ENCODE data around the gene SLC7A8. TPM values are rescaled to one million over a fixed set of nuclear protein-coding genes. Genes with fewer than 3 reads are reported as not detected.
"Not testable (repeated sequence)": the region's sequence is repeated elsewhere in the genome, so short reads cannot be mapped to it uniquely, and the experiment has no call there.

Gene SLC7A8
- total RNA-seq, 1 experiment from 2014 or later, result 0.90 TPM

- no peaks in the 10 kb centered on the region for H3K27me3 ChIP-seq (ENCODE audit: control insufficient read depth, insufficient read depth, low read length)
- H3K27ac ChIP-seq (ENCODE audit: low read length), result no peak overlapping the region
- no peak overlapping the region for H3K4me3 ChIP-seq (ENCODE audit: low read depth in 2 of 2, low read length in 2 of 2)
- no TSS peak for BruUV-seq (replicated peaks)
- intact Hi-C loops (cut with micrococcal nuclease; ENCODE audit: unreplicated experiment), result no loop called here
- TF ChIP-seq POLR2AphosphoS5 (IDR thresholded peaks at IDR 0.05; ENCODE audit: low read depth, low read length) (no peak), TCF7L2 (IDR thresholded peaks at IDR 0.05; ENCODE audit: low read depth, low read length) (no peak), REST (IDR thresholded peaks at IDR 0.05; ENCODE audit: insufficient read depth in 1 of 2, low read depth in 2 of 2, low read length in 1 of 2) (no peak), SIN3A (IDR thresholded peaks at IDR 0.05; ENCODE audit: borderline replicate concordance, insufficient read depth, low read depth, low read length) (no peak)
- TF ChIP-seq, protein P1, sequence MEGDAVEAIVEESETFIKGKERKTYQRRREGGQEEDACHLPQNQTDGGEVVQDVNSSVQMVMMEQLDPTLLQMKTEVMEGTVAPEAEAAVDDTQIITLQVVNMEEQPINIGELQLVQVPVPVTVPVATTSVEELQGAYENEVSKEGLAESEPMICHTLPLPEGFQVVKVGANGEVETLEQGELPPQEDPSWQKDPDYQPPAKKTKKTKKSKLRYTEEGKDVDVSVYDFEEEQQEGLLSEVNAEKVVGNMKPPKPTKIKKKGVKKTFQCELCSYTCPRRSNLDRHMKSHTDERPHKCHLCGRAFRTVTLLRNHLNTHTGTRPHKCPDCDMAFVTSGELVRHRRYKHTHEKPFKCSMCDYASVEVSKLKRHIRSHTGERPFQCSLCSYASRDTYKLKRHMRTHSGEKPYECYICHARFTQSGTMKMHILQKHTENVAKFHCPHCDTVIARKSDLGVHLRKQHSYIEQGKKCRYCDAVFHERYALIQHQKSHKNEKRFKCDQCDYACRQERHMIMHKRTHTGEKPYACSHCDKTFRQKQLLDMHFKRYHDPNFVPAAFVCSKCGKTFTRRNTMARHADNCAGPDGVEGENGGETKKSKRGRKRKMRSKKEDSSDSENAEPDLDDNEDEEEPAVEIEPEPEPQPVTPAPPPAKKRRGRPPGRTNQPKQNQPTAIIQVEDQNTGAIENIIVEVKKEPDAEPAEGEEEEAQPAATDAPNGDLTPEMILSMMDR (IDR thresholded peaks at IDR 0.05), result no peak
- H3K36me3 ChIP-seq (ENCODE audit: control insufficient read depth, insufficient read depth, low read length), result no peaks in the 10 kb centered on the region
- POLR2A ChIA-PET, result no interaction called here
- DNase-seq (ENCODE audit: low read depth, low spot score) (no peak), ATAC-seq (no peak)
- H3K9me3 ChIP-seq (ENCODE audit: control insufficient read depth, insufficient read depth, low read depth, low read length), result no peaks in the 10 kb centered on the region
- in situ Hi-C loops (cut with HindIII; ENCODE audit: low pct_unique_long_range_greater_than_20kb, low sequenced_read_pairs), result no loop called here
- no peaks in the 10 kb centered on the region for H3K4me1 ChIP-seq (ENCODE audit: control insufficient read depth, insufficient read depth, low read length)
- CTCF ChIA-PET, result no interaction called here
Measured at GRCh38 chr14:23206422-23207145, 23.1 kb upstream of the SLC7A8 start.

DNA sequence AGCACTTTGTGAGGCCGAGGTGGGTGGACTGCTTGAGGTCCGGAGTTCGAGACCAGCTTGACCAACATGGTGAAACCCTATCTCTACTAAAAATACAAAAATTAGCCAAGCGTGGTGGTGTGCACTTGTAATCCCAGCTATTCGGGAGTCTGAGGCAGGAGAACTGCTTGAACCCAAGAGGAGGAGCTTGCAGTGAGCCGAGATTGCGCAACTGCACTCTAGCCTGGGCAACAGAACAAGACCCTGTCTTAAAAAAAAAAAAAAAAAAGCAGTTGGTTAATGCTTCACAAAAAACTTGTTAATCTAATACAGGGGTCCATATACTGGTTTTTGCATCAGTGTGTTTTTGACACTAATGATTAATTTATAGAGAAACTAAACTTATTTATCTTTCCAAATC, 18.5 kb upstream of the SLC7A8 start:
- Histone ChIP-seq H3K4me3 (ENCODE audit: low read depth in 2 of 2, low read length in 2 of 2) (no peak overlapping the region), H3K27me3 (ENCODE audit: control insufficient read depth, insufficient read depth, low read length) (no peaks in the 10 kb centered on the region), H3K4me1 (ENCODE audit: control insufficient read depth, insufficient read depth, low read length) (no peaks in the 10 kb centered on the region), H3K36me3 (ENCODE audit: control insufficient read depth, insufficient read depth, low read length) (no peaks in the 10 kb centered on the region), H3K27ac (ENCODE audit: low read length) (no peak overlapping the region), H3K9me3 (ENCODE audit: control insufficient read depth, insufficient read depth, low read depth, low read length) (no peaks in the 10 kb centered on the region)
- no peak for ATAC-seq
- CTCF ChIA-PET, result no interaction called here
- intact Hi-C loops (cut with micrococcal nuclease; ENCODE audit: unreplicated experiment), result no loop called here
- in situ Hi-C loops (cut with HindIII; ENCODE audit: low pct_unique_long_range_greater_than_20kb, low sequenced_read_pairs), result no loop called here
- no TSS peak for BruUV-seq (replicated peaks)
- TF ChIP-seq, protein P1 (IDR thresholded peaks at IDR 0.05), result no peak
- TF ChIP-seq POLR2AphosphoS5 (IDR thresholded peaks at IDR 0.05; ENCODE audit: low read depth, low read length), result no peak
- no peak for TF ChIP-seq REST (IDR thresholded peaks at IDR 0.05; ENCODE audit: insufficient read depth in 1 of 2, low read depth in 2 of 2, low read length in 1 of 2)
- TF ChIP-seq TCF7L2 (IDR thresholded peaks at IDR 0.05; ENCODE audit: low read depth, low read length), result no peak
- no peak for TF ChIP-seq SIN3A (IDR thresholded peaks at IDR 0.05; ENCODE audit: borderline replicate concordance, insufficient read depth, low read depth, low read length)
- no peak for DNase-seq (ENCODE audit: low read depth, low spot score)
- POLR2A ChIA-PET, result no interaction called here

- intact Hi-C loops (cut with micrococcal nuclease; ENCODE audit: unreplicated experiment); BruUV-seq (replicated peaks): not testable (repeated sequence)
Measured at GRCh38 chr14:23199141-23199540, 15.7 kb upstream of the SLC7A8 start.

More at GRCh38 chr14:23199141-23199540, 15.7 kb upstream of the SLC7A8 start:
- H3K4me3 ChIP-seq (ENCODE audit: low read depth in 2 of 2, low read length in 2 of 2); H3K9me3 ChIP-seq (ENCODE audit: control insufficient read depth, insufficient read depth, low read depth, low read length); DNase-seq (ENCODE audit: low read depth, low spot score); H3K36me3 ChIP-seq (ENCODE audit: control insufficient read depth, insufficient read depth, low read length); H3K27ac ChIP-seq (ENCODE audit: low read length); in situ Hi-C loops (cut with HindIII; ENCODE audit: low pct_unique_long_range_greater_than_20kb, low sequenced_read_pairs); POLR2A ChIA-PET; H3K27me3 ChIP-seq (ENCODE audit: control insufficient read depth, insufficient read depth, low read length); CTCF ChIA-PET; ATAC-seq; H3K4me1 ChIP-seq (ENCODE audit: control insufficient read depth, insufficient read depth, low read length): not testable (repeated sequence)
